VCaP (cell line): ENCODE measurements around the gene CLCN7.

ENCODE experiments used
- H3K27ac ChIP-seq: fragments of 450-650 bp; 2 replicates; pipeline ENCODE4 v1.5.1; 2017
- CTCF ChIP-seq: fragments of 450-650 bp; conservative IDR thresholded peaks from 2 replicates; pipeline ENCODE4 v1.5.1; 2017; ENCODE audit warnings: mild to moderate bottlenecking, moderate library complexity

CLCN7 gene

GRCh38 chr16:1495211-1495888 lies 20.5 kb upstream of the CLCN7 start:
- H3K27ac ChIP-seq: no peak overlapping the region; the same call in 1 of the 2 replicates
- no peak for TF ChIP-seq CTCF

GRCh38 chr16:1494711-1495110 lies 19.9 kb upstream of the CLCN7 start:
- no peak overlapping the region; the same call in 1 of the 2 replicates for H3K27ac ChIP-seq
- peak; percentile 17 for TF ChIP-seq CTCF

GRCh38 chr16:1494129-1494640 lies 19.4 kb upstream of the CLCN7 start:
- H3K27ac ChIP-seq: peak overlapping the region; percentile 84
- peak; percentile 69 for TF ChIP-seq CTCF

GRCh38 chr16:1493746-1494094 lies 18.9 kb upstream of the CLCN7 start:
- H3K27ac ChIP-seq: peak overlapping the region; percentile 84
- TF ChIP-seq CTCF: no peak

GRCh38 chr16:1492923-1493745 lies 18.3 kb upstream of the CLCN7 start, which contains the start of gene TELO2:
Gene TELO2, plus strand, starts transcription at chr16:1493360. Its CDS starts 922 bp downstream, at chr16:1494282.
- no peak for TF ChIP-seq CTCF
- peak within 1 kb of the TSS; percentile 84 for H3K27ac ChIP-seq

GRCh38 chr16:1492082-1492922 lies 17.5 kb upstream of the CLCN7 start:
- no peak for TF ChIP-seq CTCF
- H3K27ac ChIP-seq: peak overlapping the region; percentile 84
